ENCODE measurements around the gene SH3GLB1. TPM values are rescaled to one million over a fixed set of nuclear protein-coding genes. Genes with fewer than 3 reads are reported as not detected.

SH3GLB1 gene
- polyA plus RNA-seq, 6 donors from 2014 or later, result 34.7 to 52.8 (median 45.6) TPM

- no peak for ATAC-seq (ENCODE audit: low read depth in 2 of 2)
These were observed 84.2 kb downstream of the SH3GLB1 start for GRCh38 chr1:86788300-86789206.

DNA sequence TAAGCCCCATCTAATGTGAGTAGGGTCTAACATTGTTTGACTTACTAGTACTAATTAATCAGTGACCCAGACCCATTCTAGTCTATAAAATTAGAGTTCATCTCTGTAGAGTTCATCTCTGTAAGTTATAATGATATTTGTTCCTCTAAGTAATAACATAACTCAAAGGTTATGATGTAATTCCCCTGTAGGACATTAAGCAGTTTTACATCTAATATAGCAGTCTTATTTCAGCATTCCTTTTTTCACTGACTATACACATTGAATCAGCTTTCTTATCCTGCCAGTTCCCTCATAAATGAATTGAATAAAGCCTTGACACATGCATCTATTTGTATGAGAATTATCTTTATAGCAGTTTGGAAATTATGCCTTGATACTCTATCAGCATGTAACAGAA, 90.9 kb downstream of the SH3GLB1 start:
- Mint-ChIP-seq H3K4me3 (no peak overlapping the region), H3K36me3 (no peaks in the 10 kb centered on the region), H3K27me3 (no peaks in the 10 kb centered on the region), H3K27ac (no peak overlapping the region), H3K4me1 (peaks cover 16 to 24% (median 18%) of the 10 kb centered on the region in 3 donors), H3K9me3 (peaks cover 0 to 2% (median 0%) of the 10 kb centered on the region in 7 donors)
- ATAC-seq (ENCODE audit: low read depth in 2 of 2) (no peak), DNase-seq (no peak)

More at GRCh38 chr1:86788300-86789206, 84.2 kb downstream of the SH3GLB1 start:
- H3K36me3 Mint-ChIP-seq, result no peaks in the 10 kb centered on the region
- H3K9me3 Mint-ChIP-seq, result peaks cover 0 to 11% (median 0%) of the 10 kb centered on the region in 7 donors
- H3K27me3 Mint-ChIP-seq, result no peaks in the 10 kb centered on the region
- H3K27ac Mint-ChIP-seq, result no peak overlapping the region
- no peak overlapping the region for H3K4me3 Mint-ChIP-seq
- H3K4me1 Mint-ChIP-seq, result peaks cover 4 to 10% (median 7%) of the 10 kb centered on the region in 3 donors
- DNase-seq, result no peak

Other genes starting within 250 kb of the SH3GLB1 start
- gene CLCA1, start 235.6 kb upstream of the SH3GLB1 start, polyA plus RNA-seq (ENCODE audit: low read depth in 6 of 6), result not detected
- gene CLCA4, start 157.5 kb upstream of the SH3GLB1 start, polyA plus RNA-seq (ENCODE audit: low read depth in 6 of 6), result not detected
- gene SELENOF, start 209.6 kb downstream of the SH3GLB1 start, polyA plus RNA-seq (ENCODE audit: low read depth in 6 of 6), result 100 to 1,000 TPM; 558 to 771 (median 701) TPM
- gene HS2ST1, start 210.1 kb downstream of the SH3GLB1 start, polyA plus RNA-seq (ENCODE audit: low read depth in 6 of 6), result 10 to 100 TPM; 14.4 to 23.4 (median 17.8) TPM

All from naive B cell (primary cell).